ENCODE measurements around the gene CLPTM1L. TPM values are rescaled to one million over a fixed set of nuclear protein-coding genes. Genes with fewer than 3 reads are reported as not detected.

The CLPTM1L gene
- total and polyA plus RNA-seq, 9 of the 15 experiments (the other 6 are each of a cell fraction or from before 2014, with no cell fraction given): 3.5 to 217 (median 177) TPM

- Histone ChIP-seq H3K9ac (ENCODE audit: insufficient read depth in 1 of 2, low read depth in 2 of 2, low read length in 2 of 2) (no peak overlapping the region), H3K27ac (ENCODE audit: extremely low read depth, low read depth, low read length) (no peak overlapping the region), H3K27me3 (ENCODE audit: control insufficient read depth in 2 of 2, insufficient read depth in 2 of 2, low read length in 2 of 2) (peaks cover 8 to 46% of the 10 kb centered on the region in 2 experiments), H3K36me3 (ENCODE audit: control insufficient read depth, insufficient read depth, low read length) (no peaks in the 10 kb centered on the region), H3K9me1 (ENCODE audit: control insufficient read depth, insufficient read depth, low read length) (no peaks in the 10 kb centered on the region), H2AFZ (ENCODE audit: low read depth, low read length) (no peak overlapping the region), H3K79me2 (ENCODE audit: control insufficient read depth, insufficient read depth, low read length) (no peaks in the 10 kb centered on the region), H4K20me1 (replicated peaks; ENCODE audit: control insufficient read depth, insufficient read depth, low read length) (peaks cover 9% of the 10 kb centered on the region; the same call in 1 of the 2 replicates), H3K4me3 (no peak overlapping the region), H3K4me2 (ENCODE audit: insufficient read depth, low read length) (no peak overlapping the region), H3K9me3 (replicated peaks; ENCODE audit: control insufficient read depth, insufficient read depth, low read depth, low read length) (no peaks in the 10 kb centered on the region), H3K4me1 (replicated peaks in 1 of 2; ENCODE audit: control insufficient read depth in 2 of 2, insufficient read depth in 2 of 2, low read length in 2 of 2) (peaks cover 0 to 60% of the 10 kb centered on the region in 2 experiments; a peak in 2 of 5 replicates)
- intact Hi-C loops (cut with micrococcal nuclease): no loop called here
- FAIRE-seq (no peak), ATAC-seq (no peak), DNase-seq (ENCODE audit: extremely low read depth in 1 of 4, low spot score in 3 of 4) (no peak)
- in situ Hi-C loops (cut with MboI): no loop called here
- CTCF ChIA-PET (ENCODE audit: low intra/inter-chr PET ratio): no interaction called here
- POLR2A ChIA-PET: interaction anchor here (0.6 kb wide), 1 partner anchor 287 kb away, joined by 3 read pairs; no protein-coding TSS in a partner anchor
- 28% methylated on average over 6 of the region's 6 CpGs for WGBS (ENCODE audit: insufficient coverage, low coverage, missing lambda C conversion rate)
- no TSS peak for BruUV-seq (replicated peaks)
- TF ChIP-seq POLR2A (conservative IDR thresholded peaks at IDR 0.05) (no peak), ZKSCAN8 (CRISPR knock-in tag; IDR thresholded peaks at IDR 0.05) (no peak), CTCF (IDR thresholded peaks at IDR 0.05 in 2 of 3, conservative IDR thresholded peaks at IDR 0.05 in 1 of 3; ENCODE audit: insufficient read depth in 2 of 3, low read depth in 1 of 3, low read length in 3 of 3) (0 out of 6 replicates have a peak, but pooled peaks of 2 of the 3 experiments have one; percentile 2 to 13)
Observed at GRCh38 chr5:1292139-1292538, 52.8 kb downstream of the CLPTM1L start.

- H3K27me3 ChIP-seq (ENCODE audit: control insufficient read depth in 2 of 2, insufficient read depth in 2 of 2, low read length in 2 of 2): peaks cover 9 to 51% of the 10 kb centered on the region in 2 experiments; a peak in 4 of 5 replicates
- no peak overlapping the region for H3K27ac ChIP-seq (ENCODE audit: extremely low read depth, low read depth, low read length)
- no peak overlapping the region for H3K4me3 ChIP-seq
- peak overlapping the region in 1 of 2 experiments; percentile 75; a peak in 2 of 4 replicates for H3K9ac ChIP-seq (ENCODE audit: insufficient read depth in 1 of 2, low read depth in 2 of 2, low read length in 2 of 2)
- H4K20me1 ChIP-seq (replicated peaks; ENCODE audit: control insufficient read depth, insufficient read depth, low read length): peaks cover 9% of the 10 kb centered on the region; the same call in 1 of the 2 replicates
- BruUV-seq (replicated peaks): no TSS peak
- no peaks in the 10 kb centered on the region for H3K79me2 ChIP-seq (ENCODE audit: control insufficient read depth, insufficient read depth, low read length)
- H3K4me2 ChIP-seq (ENCODE audit: insufficient read depth, low read length): no peak overlapping the region
- H3K9me3 ChIP-seq (replicated peaks; ENCODE audit: control insufficient read depth, insufficient read depth, low read depth, low read length): no peaks in the 10 kb centered on the region
- no peaks in the 10 kb centered on the region for H3K9me1 ChIP-seq (ENCODE audit: control insufficient read depth, insufficient read depth, low read length)
- DNase-seq (ENCODE audit: extremely low read depth in 1 of 4, low spot score in 3 of 4) (no peak), FAIRE-seq (no peak), ATAC-seq (no peak)
- H2AFZ ChIP-seq (ENCODE audit: low read depth, low read length): no peak overlapping the region
- peaks cover 0 to 60% of the 10 kb centered on the region in 2 experiments; a peak in 2 of 5 replicates for H3K4me1 ChIP-seq (replicated peaks in 1 of 2; ENCODE audit: control insufficient read depth in 2 of 2, insufficient read depth in 2 of 2, low read length in 2 of 2)
- ChIA-PET CTCF (ENCODE audit: low intra/inter-chr PET ratio) (no interaction called here), POLR2A (no interaction called here)
- H3K36me3 ChIP-seq (ENCODE audit: control insufficient read depth, insufficient read depth, low read length): no peaks in the 10 kb centered on the region
- 26% methylated on average over 22 of the region's 24 CpGs for WGBS (ENCODE audit: insufficient coverage, low coverage, missing lambda C conversion rate)
- in situ Hi-C loops (cut with MboI) (no loop called here), intact Hi-C loops (cut with micrococcal nuclease) (no loop called here)
- TF ChIP-seq USF1 (CRISPR knock-in tag; IDR thresholded peaks at IDR 0.05) (peak; percentile 77), HNRNPL (IDR thresholded peaks at IDR 0.05; ENCODE audit: low read depth, low read length) (no peak), ZNF316 (IDR thresholded peaks at IDR 0.05) (0 out of 2 replicates have a peak, but pooled peaks have one; percentile 25), E2F1 (CRISPR knock-in tag; IDR thresholded peaks at IDR 0.05) (no peak), ERF (CRISPR knock-in tag; IDR thresholded peaks at IDR 0.05) (no peak), ARID3B (CRISPR knock-in tag; IDR thresholded peaks at IDR 0.05; ENCODE audit: borderline replicate concordance) (no peak), POLR2G (IDR thresholded peaks at IDR 0.05; ENCODE audit: low read depth, low read length) (0 out of 2 replicates have a peak, but pooled peaks have one; percentile 16)
Observed at GRCh38 chr5:1291611-1292080, 53.3 kb downstream of the CLPTM1L start.

All from K562 (cell line).